ENCODE results near the gene KAT14.
"Not testable (repeated sequence)": the region's sequence is repeated elsewhere in the genome, so short reads cannot be mapped to it uniquely, and the experiment has no call there.

The KAT14 gene

GRCh38 chr20:18156045-18156444 is 18.4 kb downstream of the KAT14 start:
- no peak for DNase-seq (ENCODE audit: low read depth in 2 of 2, low spot score in 1 of 2)

GRCh38 chr20:18164356-18164755 is 26.7 kb downstream of the KAT14 start:
- no peak for DNase-seq (ENCODE audit: low read depth in 2 of 2, low spot score in 1 of 2)

- DNase-seq (ENCODE audit: low read depth in 2 of 2, low spot score in 1 of 2) = no peak
Measured at GRCh38 chr20:18165553-18165952, 27.9 kb downstream of the KAT14 start.

GRCh38 chr20:18166241-18166881 is 28.7 kb downstream of the KAT14 start:
- DNase-seq (ENCODE audit: low read depth in 2 of 2, low spot score in 1 of 2) = no peak

- no peak for DNase-seq (ENCODE audit: low read depth in 2 of 2, low spot score in 1 of 2)
Measured at GRCh38 chr20:18166950-18167349, 29.3 kb downstream of the KAT14 start.

GRCh38 chr20:18172379-18172778 is 34.7 kb downstream of the KAT14 start:
- no peak for DNase-seq (ENCODE audit: low read depth in 2 of 2, low spot score in 1 of 2)

- no peak for DNase-seq (ENCODE audit: low read depth in 2 of 2, low spot score in 1 of 2)
Measured at GRCh38 chr20:18174906-18175683, 37.4 kb downstream of the KAT14 start.

- no peak for DNase-seq (ENCODE audit: low read depth in 2 of 2, low spot score in 1 of 2)
Measured at GRCh38 chr20:18176318-18176785, 38.7 kb downstream of the KAT14 start.

GRCh38 chr20:18180366-18180765 is 42.7 kb downstream of the KAT14 start:
- DNase-seq (ENCODE audit: low read depth in 2 of 2, low spot score in 1 of 2) = not testable (repeated sequence)

GRCh38 chr20:18180815-18181214 is 43.2 kb downstream of the KAT14 start:
- DNase-seq (ENCODE audit: low read depth in 2 of 2, low spot score in 1 of 2) = no peak

GRCh38 chr20:18187020-18187419 is 49.4 kb downstream of the KAT14 start:
- no peak for DNase-seq (ENCODE audit: low read depth in 2 of 2, low spot score in 1 of 2)

- no peak for DNase-seq (ENCODE audit: low read depth in 2 of 2, low spot score in 1 of 2)
Measured at GRCh38 chr20:18188434-18188833, 50.8 kb downstream of the KAT14 start.

- no peak for DNase-seq (ENCODE audit: low read depth in 2 of 2, low spot score in 1 of 2)
Measured at GRCh38 chr20:18190338-18191233, 52.9 kb downstream of the KAT14 start.

GRCh38 chr20:18191306-18191705 is 53.6 kb downstream of the KAT14 start:
- no peak for DNase-seq (ENCODE audit: low read depth in 2 of 2, low spot score in 1 of 2)

- not testable (repeated sequence) for DNase-seq (ENCODE audit: low read depth in 2 of 2, low spot score in 1 of 2)
Measured at GRCh38 chr20:18194461-18194860, 56.8 kb downstream of the KAT14 start.

GRCh38 chr20:18195931-18196330 is 58.3 kb downstream of the KAT14 start:
- DNase-seq (ENCODE audit: low read depth in 2 of 2, low spot score in 1 of 2) = no peak

GRCh38 chr20:18197382-18198070 is 59.9 kb downstream of the KAT14 start:
- no peak for DNase-seq (ENCODE audit: low read depth in 2 of 2, low spot score in 1 of 2)

GRCh38 chr20:18202966-18203365 is 65.3 kb downstream of the KAT14 start:
- DNase-seq (ENCODE audit: low read depth in 2 of 2, low spot score in 1 of 2) = no peak

GRCh38 chr20:18203700-18204099 is 66.0 kb downstream of the KAT14 start:
- not testable (repeated sequence) for DNase-seq (ENCODE audit: low read depth in 2 of 2, low spot score in 1 of 2)

- DNase-seq (ENCODE audit: low read depth in 2 of 2, low spot score in 1 of 2) = no peak
Measured at GRCh38 chr20:18213002-18213401, 75.3 kb downstream of the KAT14 start.

- DNase-seq (ENCODE audit: low read depth in 2 of 2, low spot score in 1 of 2) = no peak
Measured at GRCh38 chr20:18215566-18215965, 77.9 kb downstream of the KAT14 start.
